ENCODE results near the gene OCA2. TPM values are rescaled to one million over a fixed set of nuclear protein-coding genes. Genes with fewer than 3 reads are reported as not detected.

Gene OCA2
- total and polyA plus RNA-seq, 11 donors = 0.04 to 0.10 (median 0.07) TPM; not detected in 8

DNA sequence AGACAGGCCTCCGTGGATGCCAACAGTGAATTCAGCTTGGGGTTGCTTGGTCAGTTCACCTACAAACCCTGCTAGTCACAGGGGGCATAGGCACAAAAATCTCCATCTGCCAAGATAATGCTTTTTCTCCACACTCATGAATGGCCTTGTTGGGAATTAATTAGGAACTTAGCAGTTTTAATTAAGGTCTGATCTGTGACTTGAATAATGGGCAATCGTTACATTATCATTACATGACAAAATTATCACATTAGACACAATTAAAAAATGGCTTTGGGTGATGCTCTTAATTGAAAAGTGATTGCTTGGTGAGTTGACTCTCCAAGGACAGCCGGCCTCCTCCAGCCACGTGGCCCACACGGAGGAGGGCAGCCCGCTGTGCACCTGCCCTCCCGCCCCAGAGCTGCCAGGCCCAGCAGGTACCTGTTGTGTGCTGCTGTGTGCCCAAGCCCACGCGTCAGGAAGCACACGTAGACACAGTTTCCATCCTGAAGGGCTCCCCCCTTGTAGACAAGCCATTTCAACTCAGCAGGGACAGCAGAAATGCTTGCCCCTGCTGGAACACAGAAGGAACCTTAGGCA lies 274.2 kb downstream of the OCA2 start:
- H3K4me1 ChIP-seq = no peaks in the 10 kb centered on the region
- no peaks in the 10 kb centered on the region for H3K9me3 ChIP-seq
- no peak overlapping the region for H3K4me3 ChIP-seq
- no peaks in the 10 kb centered on the region for H3K36me3 ChIP-seq
- DNase-seq (no peak), ATAC-seq (no peak)
- no peak overlapping the region for H3K27ac ChIP-seq
- intact Hi-C loops (cut with DNase I) = no loop called here
- peaks cover 0 to 16% (median 0%) of the 10 kb centered on the region in 9 donors for H3K27me3 ChIP-seq
- TF ChIP-seq, protein P1, sequence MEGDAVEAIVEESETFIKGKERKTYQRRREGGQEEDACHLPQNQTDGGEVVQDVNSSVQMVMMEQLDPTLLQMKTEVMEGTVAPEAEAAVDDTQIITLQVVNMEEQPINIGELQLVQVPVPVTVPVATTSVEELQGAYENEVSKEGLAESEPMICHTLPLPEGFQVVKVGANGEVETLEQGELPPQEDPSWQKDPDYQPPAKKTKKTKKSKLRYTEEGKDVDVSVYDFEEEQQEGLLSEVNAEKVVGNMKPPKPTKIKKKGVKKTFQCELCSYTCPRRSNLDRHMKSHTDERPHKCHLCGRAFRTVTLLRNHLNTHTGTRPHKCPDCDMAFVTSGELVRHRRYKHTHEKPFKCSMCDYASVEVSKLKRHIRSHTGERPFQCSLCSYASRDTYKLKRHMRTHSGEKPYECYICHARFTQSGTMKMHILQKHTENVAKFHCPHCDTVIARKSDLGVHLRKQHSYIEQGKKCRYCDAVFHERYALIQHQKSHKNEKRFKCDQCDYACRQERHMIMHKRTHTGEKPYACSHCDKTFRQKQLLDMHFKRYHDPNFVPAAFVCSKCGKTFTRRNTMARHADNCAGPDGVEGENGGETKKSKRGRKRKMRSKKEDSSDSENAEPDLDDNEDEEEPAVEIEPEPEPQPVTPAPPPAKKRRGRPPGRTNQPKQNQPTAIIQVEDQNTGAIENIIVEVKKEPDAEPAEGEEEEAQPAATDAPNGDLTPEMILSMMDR (IDR thresholded peaks at IDR 0.05) = no peak
- TF ChIP-seq POLR2A (IDR thresholded peaks at IDR 0.05) = no peak
- 77 to 85% (median 82%) methylated on average over 9 to 10 of the region's 10 CpGs for WGBS, 4 donors

DNA sequence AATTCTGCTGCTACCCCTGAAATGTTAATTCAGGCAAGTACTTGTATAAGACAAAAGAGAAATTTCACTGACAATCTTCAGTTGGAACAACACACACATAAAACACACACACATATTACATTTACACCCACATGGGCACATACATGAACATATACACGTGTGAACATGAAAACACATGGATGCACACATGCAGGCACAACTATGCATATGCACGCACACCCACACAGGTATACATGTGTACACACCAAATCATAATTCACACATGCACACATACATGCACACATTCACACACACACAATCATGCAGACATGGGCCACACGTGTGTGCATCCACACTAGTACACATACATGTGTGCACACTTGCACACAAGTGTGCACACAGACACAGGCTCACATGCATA lies 277.8 kb downstream of the OCA2 start:
- 53 to 85% (median 67%) methylated on average over 3 of the region's 3 CpGs for WGBS, 4 donors
- H3K27me3 ChIP-seq = no peaks in the 10 kb centered on the region
- no peak for TF ChIP-seq POLR2A (IDR thresholded peaks at IDR 0.05)
- TF ChIP-seq, protein P1 (IDR thresholded peaks at IDR 0.05) = no peak
- no peak overlapping the region for H3K27ac ChIP-seq
- ATAC-seq = no peak
- no peak overlapping the region for H3K4me3 ChIP-seq
- H3K36me3 ChIP-seq = no peaks in the 10 kb centered on the region
- no peak for DNase-seq
- intact Hi-C loops (cut with DNase I) = no loop called here
- no peaks in the 10 kb centered on the region for H3K4me1 ChIP-seq
- H3K9me3 ChIP-seq = peaks cover 0 to 21% (median 0%) of the 10 kb centered on the region in 12 donors

DNA sequence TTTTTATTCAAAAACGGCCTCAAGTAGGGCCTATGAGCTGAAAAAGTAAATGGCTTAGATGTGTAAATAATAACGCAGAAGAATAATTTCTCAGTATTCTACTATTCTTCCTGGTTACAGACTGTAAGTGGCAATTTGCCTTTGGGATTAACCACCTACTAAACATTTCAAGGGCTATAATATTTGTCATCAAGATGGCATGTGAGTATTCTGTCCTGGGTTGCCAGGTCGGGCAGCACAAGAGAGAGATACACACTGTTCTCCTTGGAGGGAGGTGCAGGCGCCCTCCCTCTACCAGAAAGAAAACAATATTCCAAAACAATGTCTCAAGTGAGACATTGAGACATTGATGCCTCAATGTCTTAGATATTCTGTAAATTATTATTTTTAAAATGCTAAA lies 278.4 kb downstream of the OCA2 start:
- DNase-seq (no peak), ATAC-seq (no peak)
- Histone ChIP-seq H3K36me3 (no peaks in the 10 kb centered on the region), H3K4me3 (no peak overlapping the region), H3K4me1 (no peaks in the 10 kb centered on the region), H3K9me3 (peaks cover 0 to 21% (median 0%) of the 10 kb centered on the region in 12 donors), H3K27me3 (no peaks in the 10 kb centered on the region), H3K27ac (no peak overlapping the region)
- 74 to 78% (median 77%) methylated on average over 4 of the region's 4 CpGs for WGBS, 4 donors
- no peak for TF ChIP-seq POLR2A (IDR thresholded peaks at IDR 0.05)
- TF ChIP-seq, protein P1 (IDR thresholded peaks at IDR 0.05) = no peak
- intact Hi-C loops (cut with DNase I) = no loop called here

DNA sequence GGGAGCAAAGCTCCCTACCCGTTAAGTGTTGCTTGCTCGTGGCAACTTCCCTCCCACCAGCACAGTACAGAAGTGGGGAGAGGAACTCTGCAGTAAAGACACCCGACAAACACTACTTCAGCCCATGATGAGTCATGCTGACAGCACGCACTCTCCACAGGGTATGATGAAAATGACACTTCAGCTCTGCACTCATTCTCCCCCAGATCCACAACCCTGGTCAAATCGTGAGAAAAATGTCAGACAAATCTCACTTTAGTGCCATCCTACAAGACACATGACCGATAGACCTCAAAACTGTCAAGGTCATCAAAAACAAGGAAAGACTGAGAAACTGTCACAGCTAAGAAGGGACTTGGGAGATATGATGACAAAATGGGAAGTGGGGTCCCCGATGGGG lies 278.9 kb downstream of the OCA2 start:
- intact Hi-C loops (cut with DNase I) = no loop called here
- DNase-seq = no peak
- no peaks in the 10 kb centered on the region for H3K4me1 ChIP-seq
- TF ChIP-seq, protein P1 (IDR thresholded peaks at IDR 0.05) = no peak
- TF ChIP-seq POLR2A (IDR thresholded peaks at IDR 0.05) = no peak
- ATAC-seq = no peak
- no peaks in the 10 kb centered on the region for H3K27me3 ChIP-seq
- H3K4me3 ChIP-seq = no peak overlapping the region
- no peak overlapping the region for H3K27ac ChIP-seq
- H3K9me3 ChIP-seq = peaks cover 0 to 21% (median 0%) of the 10 kb centered on the region in 12 donors
- no peaks in the 10 kb centered on the region for H3K36me3 ChIP-seq
- WGBS, 4 donors = 64 to 73% (median 68%) methylated on average over 7 of the region's 7 CpGs

Data from heart left ventricle (tissue), 16 donors.